Large intestine (tissue), 3 donors: ENCODE measurements around the gene CPEB2. TPM values are rescaled to one million over a fixed set of nuclear protein-coding genes. Genes with fewer than 3 reads are reported as not detected.
A peak's percentile ranks its signal among the peaks of the same experiment; 100 is the strongest.

Experiments
- DNase-seq, 2 donors: peaks; one replicate each; pipeline versions ENCODE4 v3.0.0 to v3.0.0-alpha.2; 2013
- H3K27ac ChIP-seq: one replicate; pipeline ENCODE4 v1.5.1; 2013; ENCODE audit warnings: low read length
- H3K27me3 ChIP-seq: 2 replicates; pipeline ENCODE4 v1.6.1; 2013; ENCODE audit warnings: low read length; ENCODE audit not compliant: control insufficient read depth, insufficient read depth
- H3K36me3 ChIP-seq: 2 replicates; pipeline ENCODE4 v1.6.1; 2013; ENCODE audit warnings: low read length; ENCODE audit not compliant: control insufficient read depth, insufficient read depth
- H3K4me1 ChIP-seq: one replicate; pipeline ENCODE4 v1.6.1; 2013; ENCODE audit warnings: low read length; ENCODE audit not compliant: control insufficient read depth, insufficient read depth
- H3K4me3 ChIP-seq: one replicate; pipeline ENCODE4 v1.5.1; 2013; ENCODE audit warnings: low read length
- H3K9me3 ChIP-seq: one replicate; pipeline ENCODE4 v1.6.1; 2013; ENCODE audit warnings: mild to moderate bottlenecking, low read depth, low read length, moderate library complexity; ENCODE audit not compliant: control insufficient read depth
- WGBS: methylation state at CpG from one replicate; pipeline ENCODE4 v1.1.5; 2013; ENCODE audit warnings: low lambda C conversion rate; ENCODE audit not compliant: insufficient coverage; 5-methylcytosine and 5-hydroxymethylcytosine counted together
- polyA plus RNA-seq: library from polyadenylated mRNA; unstranded; fragments of 120-200 nt; gene quantifications from one replicate; pipeline ENCODE4 v1.2.1, GENCODE V29; 2013

Gene CPEB2
- polyA plus RNA-seq, 1 donor: 18.3 TPM

- 0% methylated on average over 1 of the region's 1 CpG for WGBS
- Histone ChIP-seq H3K27me3 (no peaks in the 10 kb centered on the region), H3K27ac (no peak overlapping the region), H3K36me3 (peaks cover 9% of the 10 kb centered on the region), H3K4me1 (no peaks in the 10 kb centered on the region), H3K4me3 (no peak overlapping the region), H3K9me3 (no peaks in the 10 kb centered on the region)
- no peak for DNase-seq
Measured at GRCh38 chr4:15024386-15024785, 22.1 kb downstream of the CPEB2 start.

GRCh38 chr4:15025693-15026092 is 23.4 kb downstream of the CPEB2 start:
- no peaks in the 10 kb centered on the region for H3K4me1 ChIP-seq
- WGBS: 86% methylated on average over 2 of the region's 5 CpGs
- no peaks in the 10 kb centered on the region for H3K9me3 ChIP-seq
- no peaks in the 10 kb centered on the region for H3K36me3 ChIP-seq
- H3K27me3 ChIP-seq: no peaks in the 10 kb centered on the region
- DNase-seq: no peak
- H3K27ac ChIP-seq: no peak overlapping the region
- no peak overlapping the region for H3K4me3 ChIP-seq

- H3K9me3 ChIP-seq: no peaks in the 10 kb centered on the region
- H3K27me3 ChIP-seq: no peaks in the 10 kb centered on the region
- no peaks in the 10 kb centered on the region for H3K36me3 ChIP-seq
- H3K27ac ChIP-seq: no peak overlapping the region
- H3K4me3 ChIP-seq: no peak overlapping the region
- WGBS: no CpG with 5 or more reads among the region's 1 CpG
- H3K4me1 ChIP-seq: no peaks in the 10 kb centered on the region
- DNase-seq: no peak
Measured at GRCh38 chr4:15027921-15028435, 25.7 kb downstream of the CPEB2 start.

GRCh38 chr4:15031197-15031596 is 28.9 kb downstream of the CPEB2 start:
- Histone ChIP-seq H3K27me3 (no peaks in the 10 kb centered on the region), H3K4me3 (no peak overlapping the region), H3K27ac (no peak overlapping the region), H3K36me3 (peaks cover 8% of the 10 kb centered on the region), H3K9me3 (no peaks in the 10 kb centered on the region), H3K4me1 (no peaks in the 10 kb centered on the region)
- no peak for DNase-seq
- 43% methylated on average over 1 of the region's 2 CpGs for WGBS

GRCh38 chr4:15031993-15032675 is 29.9 kb downstream of the CPEB2 start:
- H3K27me3 ChIP-seq: no peaks in the 10 kb centered on the region
- no peak overlapping the region for H3K27ac ChIP-seq
- no peak overlapping the region for H3K4me3 ChIP-seq
- peaks cover 8% of the 10 kb centered on the region for H3K36me3 ChIP-seq
- WGBS: 100% methylated on average over 1 of the region's 2 CpGs
- DNase-seq: no peak
- H3K4me1 ChIP-seq: no peaks in the 10 kb centered on the region
- no peaks in the 10 kb centered on the region for H3K9me3 ChIP-seq

- Histone ChIP-seq H3K27ac (no peak overlapping the region), H3K4me3 (no peak overlapping the region), H3K36me3 (peaks cover 8% of the 10 kb centered on the region), H3K4me1 (no peaks in the 10 kb centered on the region), H3K27me3 (no peaks in the 10 kb centered on the region), H3K9me3 (no peaks in the 10 kb centered on the region)
- 91% methylated on average over 2 of the region's 6 CpGs for WGBS
- DNase-seq: no peak
Measured at GRCh38 chr4:15034071-15034764, 31.9 kb downstream of the CPEB2 start.

GRCh38 chr4:15035159-15035558 is 32.9 kb downstream of the CPEB2 start:
- no peaks in the 10 kb centered on the region for H3K4me1 ChIP-seq
- H3K4me3 ChIP-seq: no peak overlapping the region
- H3K36me3 ChIP-seq: peaks cover 8% of the 10 kb centered on the region
- H3K27ac ChIP-seq: no peak overlapping the region
- no peak for DNase-seq
- H3K9me3 ChIP-seq: no peaks in the 10 kb centered on the region
- H3K27me3 ChIP-seq: no peaks in the 10 kb centered on the region

- H3K4me3 ChIP-seq: no peak overlapping the region
- no peaks in the 10 kb centered on the region for H3K4me1 ChIP-seq
- H3K27me3 ChIP-seq: no peaks in the 10 kb centered on the region
- no peak overlapping the region for H3K27ac ChIP-seq
- H3K36me3 ChIP-seq: peaks cover 8% of the 10 kb centered on the region
- no peaks in the 10 kb centered on the region for H3K9me3 ChIP-seq
- no peak for DNase-seq
Measured at GRCh38 chr4:15037923-15038541, 35.8 kb downstream of the CPEB2 start.

GRCh38 chr4:15040916-15041463 is 38.7 kb downstream of the CPEB2 start:
- Histone ChIP-seq H3K27me3 (no peaks in the 10 kb centered on the region), H3K4me3 (no peak overlapping the region), H3K4me1 (no peaks in the 10 kb centered on the region), H3K9me3 (no peaks in the 10 kb centered on the region), H3K27ac (no peak overlapping the region), H3K36me3 (no peaks in the 10 kb centered on the region)
- no peak for DNase-seq
- 57% methylated on average over 1 of the region's 3 CpGs for WGBS

- no peak overlapping the region for H3K4me3 ChIP-seq
- H3K4me1 ChIP-seq: no peaks in the 10 kb centered on the region
- no peaks in the 10 kb centered on the region for H3K9me3 ChIP-seq
- no peaks in the 10 kb centered on the region for H3K36me3 ChIP-seq
- DNase-seq: peak; percentile 8 to 29
- WGBS: 90% methylated on average over 2 of the region's 4 CpGs
- no peaks in the 10 kb centered on the region for H3K27me3 ChIP-seq
- peak overlapping the region; percentile 25 for H3K27ac ChIP-seq
Measured at GRCh38 chr4:15042529-15043167, 40.4 kb downstream of the CPEB2 start.
